ENCODE results near the gene RNPEPL1.
A peak's percentile ranks its signal among the peaks of the same experiment; 100 is the strongest.
"Not testable (repeated sequence)": the region's sequence is repeated elsewhere in the genome, so short reads cannot be mapped to it uniquely, and the experiment has no call there.

Gene RNPEPL1

GRCh38 chr2:240567872-240568677 lies at the start of gene RNPEPL1:
RNPEPL1 (plus strand) TSS chr2:240568484; CDS start chr2:240568587, 103 bp downstream.
- peak; percentile 21 for FAIRE-seq

GRCh38 chr2:240518981-240519380 lies 49.3 kb upstream of the RNPEPL1 start:
- DNase-seq (ENCODE audit: extremely low spot score, insufficient read length, low read depth) (no peak), FAIRE-seq (no peak)

More at GRCh38 chr2:240567872-240568677, at the start of gene RNPEPL1:
- no peak for DNase-seq (ENCODE audit: extremely low spot score, insufficient read length, low read depth)

- FAIRE-seq (no peak), DNase-seq (ENCODE audit: extremely low spot score, insufficient read length, low read depth) (no peak)
Observed at GRCh38 chr2:240519396-240520129, 48.7 kb upstream of the RNPEPL1 start.

- no peak for FAIRE-seq
- DNase-seq (ENCODE audit: extremely low spot score, insufficient read length, low read depth): no peak
Observed at GRCh38 chr2:240520130-240520973, 47.9 kb upstream of the RNPEPL1 start.

GRCh38 chr2:240520974-240521350 lies 47.3 kb upstream of the RNPEPL1 start:
- no peak for FAIRE-seq
- DNase-seq (ENCODE audit: extremely low spot score, insufficient read length, low read depth): no peak

GRCh38 chr2:240521885-240522284 lies 46.4 kb upstream of the RNPEPL1 start:
- not testable (repeated sequence) for FAIRE-seq; DNase-seq (ENCODE audit: extremely low spot score, insufficient read length, low read depth)

- no peak for DNase-seq (ENCODE audit: extremely low spot score, insufficient read length, low read depth)
- FAIRE-seq: no peak
Observed at GRCh38 chr2:240522406-240522805, 45.9 kb upstream of the RNPEPL1 start.

GRCh38 chr2:240523451-240524281 lies 44.6 kb upstream of the RNPEPL1 start:
- no peak for DNase-seq (ENCODE audit: extremely low spot score, insufficient read length, low read depth)
- no peak for FAIRE-seq

- FAIRE-seq: no peak
- DNase-seq (ENCODE audit: extremely low spot score, insufficient read length, low read depth): no peak
Observed at GRCh38 chr2:240524963-240525718, 43.1 kb upstream of the RNPEPL1 start.

GRCh38 chr2:240525802-240526201 lies 42.5 kb upstream of the RNPEPL1 start:
- FAIRE-seq (no peak), DNase-seq (ENCODE audit: extremely low spot score, insufficient read length, low read depth) (no peak)

GRCh38 chr2:240526521-240526920 lies 41.8 kb upstream of the RNPEPL1 start:
- FAIRE-seq (no peak), DNase-seq (ENCODE audit: extremely low spot score, insufficient read length, low read depth) (no peak)

GRCh38 chr2:240527153-240527750 lies 41.0 kb upstream of the RNPEPL1 start:
- FAIRE-seq (no peak), DNase-seq (ENCODE audit: extremely low spot score, insufficient read length, low read depth) (no peak)

- DNase-seq (ENCODE audit: extremely low spot score, insufficient read length, low read depth): no peak
- FAIRE-seq: no peak
Observed at GRCh38 chr2:240528406-240529040, 39.8 kb upstream of the RNPEPL1 start.

- DNase-seq (ENCODE audit: extremely low spot score, insufficient read length, low read depth) (no peak), FAIRE-seq (no peak)
Observed at GRCh38 chr2:240529344-240529999, 38.8 kb upstream of the RNPEPL1 start.

- no peak for FAIRE-seq
- DNase-seq (ENCODE audit: extremely low spot score, insufficient read length, low read depth): no peak
Observed at GRCh38 chr2:240530181-240530580, 38.1 kb upstream of the RNPEPL1 start.

- FAIRE-seq (no peak), DNase-seq (ENCODE audit: extremely low spot score, insufficient read length, low read depth) (no peak)
Observed at GRCh38 chr2:240531038-240531437, 37.2 kb upstream of the RNPEPL1 start.

GRCh38 chr2:240532031-240532775 lies 36.1 kb upstream of the RNPEPL1 start:
- FAIRE-seq (no peak), DNase-seq (ENCODE audit: extremely low spot score, insufficient read length, low read depth) (no peak)
